ENCODE data around the gene INPP4B. TPM values are rescaled to one million over a fixed set of nuclear protein-coding genes. Genes with fewer than 3 reads are reported as not detected.

The INPP4B gene
- total RNA-seq, 4 donors from 2014 or later: 38.9 to 48.7 (median 44.2) TPM

GRCh38 chr4:142098380-142098779 lies 747.7 kb downstream of the INPP4B start:
- no peaks in the 10 kb centered on the region for H3K4me1 ChIP-seq
- TF ChIP-seq POLR2A (IDR thresholded peaks at IDR 0.05): no peak
- TF ChIP-seq CTCF (IDR thresholded peaks at IDR 0.05): no peak
- H3K9me3 ChIP-seq: no peaks in the 10 kb centered on the region

GRCh38 chr4:142097015-142097414 lies 749.1 kb downstream of the INPP4B start:
- Histone ChIP-seq H3K9me3 (no peaks in the 10 kb centered on the region), H3K36me3 (no peaks in the 10 kb centered on the region), H3K27me3 (no peaks in the 10 kb centered on the region), H3K4me1 (no peaks in the 10 kb centered on the region), H3K27ac (no peak overlapping the region), H3K4me3 (no peak overlapping the region)
- no peak for TF ChIP-seq POLR2A (IDR thresholded peaks at IDR 0.05)
- no peak for TF ChIP-seq CTCF (IDR thresholded peaks at IDR 0.05)
- no peak for DNase-seq

More at GRCh38 chr4:142098380-142098779, 747.7 kb downstream of the INPP4B start:
- Histone ChIP-seq H3K27me3 (no peaks in the 10 kb centered on the region), H3K36me3 (no peaks in the 10 kb centered on the region), H3K27ac (no peak overlapping the region), H3K4me3 (no peak overlapping the region)
- no peak for DNase-seq

GRCh38 chr4:142095886-142096605 lies 750.1 kb downstream of the INPP4B start:
- no peak overlapping the region for H3K4me3 ChIP-seq
- H3K36me3 ChIP-seq: no peaks in the 10 kb centered on the region
- no peaks in the 10 kb centered on the region for H3K27me3 ChIP-seq
- no peaks in the 10 kb centered on the region for H3K4me1 ChIP-seq
- DNase-seq: no peak
- H3K9me3 ChIP-seq: no peaks in the 10 kb centered on the region
- no peak overlapping the region for H3K27ac ChIP-seq
- TF ChIP-seq CTCF (IDR thresholded peaks at IDR 0.05): no peak
- TF ChIP-seq POLR2A (IDR thresholded peaks at IDR 0.05): no peak

- Histone ChIP-seq H3K9me3 (no peaks in the 10 kb centered on the region), H3K36me3 (no peaks in the 10 kb centered on the region), H3K27me3 (no peaks in the 10 kb centered on the region), H3K4me1 (no peaks in the 10 kb centered on the region), H3K27ac (no peak overlapping the region), H3K4me3 (no peak overlapping the region)
- no peak for TF ChIP-seq POLR2A (IDR thresholded peaks at IDR 0.05)
- TF ChIP-seq CTCF (IDR thresholded peaks at IDR 0.05): no peak
- DNase-seq: no peak
Measured at GRCh38 chr4:142092941-142093340, 753.2 kb downstream of the INPP4B start.

- peak overlapping the region in 3 of 4 donors; percentile 10 to 28 (median 27) for H3K27ac ChIP-seq
- no peaks in the 10 kb centered on the region for H3K9me3 ChIP-seq
- DNase-seq: no peak
- no peaks in the 10 kb centered on the region for H3K36me3 ChIP-seq
- no peak overlapping the region for H3K4me3 ChIP-seq
- H3K27me3 ChIP-seq: no peaks in the 10 kb centered on the region
- TF ChIP-seq CTCF (IDR thresholded peaks at IDR 0.05) (no peak), POLR2A (IDR thresholded peaks at IDR 0.05) (no peak)
- no peaks in the 10 kb centered on the region for H3K4me1 ChIP-seq
Measured at GRCh38 chr4:142091691-142092182, 754.4 kb downstream of the INPP4B start.

Data from Peyer's patch (tissue), 4 donors.